ENCODE data around the gene FBXL13. TPM values are rescaled to one million over a fixed set of nuclear protein-coding genes. Genes with fewer than 3 reads are reported as not detected.
"Not testable (repeated sequence)": the region's sequence is repeated elsewhere in the genome, so short reads cannot be mapped to it uniquely, and the experiment has no call there.

Gene FBXL13
- total RNA-seq, 3 donors from 2014 or later (not counting 1 experiment from before 2014, with no cell fraction given): 0.70 to 0.89 (median 0.85) TPM

DNA sequence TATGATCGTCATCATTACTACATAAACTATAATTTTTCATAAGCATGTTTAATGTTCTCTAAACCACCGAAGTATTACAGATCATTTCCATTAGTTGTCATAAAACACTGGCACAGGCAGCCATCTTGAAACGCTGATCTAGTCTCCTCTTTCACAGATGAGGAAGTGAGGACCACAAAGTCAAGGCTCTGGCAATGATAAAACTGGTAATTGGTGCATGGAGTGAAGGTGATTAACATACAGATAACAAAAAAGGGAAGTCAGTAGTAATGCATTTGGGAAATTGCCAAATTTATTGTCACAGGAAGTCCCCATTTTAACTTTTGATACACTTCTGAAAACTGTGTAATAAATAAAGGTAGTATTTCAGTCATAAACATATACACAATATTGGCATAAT, 49.3 kb downstream of the FBXL13 start:
- Mint-ChIP-seq H3K4me3 (no peak overlapping the region), H3K27me3 (ENCODE audit: low read depth in 2 of 2) (peaks cover 0 to 7% of the 10 kb centered on the region in 2 donors), H3K9me3 (peaks cover 3 to 4% of the 10 kb centered on the region in 2 donors), H3K4me1 (no peaks in the 10 kb centered on the region), H3K27ac (no peak overlapping the region), H3K36me3 (no peaks in the 10 kb centered on the region)
- Histone ChIP-seq H3K4me1 (ENCODE audit: control insufficient read depth, insufficient read depth, low read length) (no peaks in the 10 kb centered on the region), H3K36me3 (ENCODE audit: control insufficient read depth, insufficient read depth, low read length) (no peaks in the 10 kb centered on the region), H3K9me3 (ENCODE audit: control insufficient read depth, insufficient read depth, low read length) (no peaks in the 10 kb centered on the region), H3K4me3 (ENCODE audit: low read length) (no peak overlapping the region), H3K27me3 (ENCODE audit: control insufficient read depth, insufficient read depth, low read length) (no peaks in the 10 kb centered on the region), H3K27ac (ENCODE audit: low read length) (no peak overlapping the region)
- 31% methylated on average over 3 of the region's 3 CpGs for WGBS (ENCODE audit: insufficient coverage)
- DNase-seq (no peak), ATAC-seq (no peak)
- intact Hi-C loops (cut with micrococcal nuclease): no loop called here
- TF ChIP-seq, protein P1, sequence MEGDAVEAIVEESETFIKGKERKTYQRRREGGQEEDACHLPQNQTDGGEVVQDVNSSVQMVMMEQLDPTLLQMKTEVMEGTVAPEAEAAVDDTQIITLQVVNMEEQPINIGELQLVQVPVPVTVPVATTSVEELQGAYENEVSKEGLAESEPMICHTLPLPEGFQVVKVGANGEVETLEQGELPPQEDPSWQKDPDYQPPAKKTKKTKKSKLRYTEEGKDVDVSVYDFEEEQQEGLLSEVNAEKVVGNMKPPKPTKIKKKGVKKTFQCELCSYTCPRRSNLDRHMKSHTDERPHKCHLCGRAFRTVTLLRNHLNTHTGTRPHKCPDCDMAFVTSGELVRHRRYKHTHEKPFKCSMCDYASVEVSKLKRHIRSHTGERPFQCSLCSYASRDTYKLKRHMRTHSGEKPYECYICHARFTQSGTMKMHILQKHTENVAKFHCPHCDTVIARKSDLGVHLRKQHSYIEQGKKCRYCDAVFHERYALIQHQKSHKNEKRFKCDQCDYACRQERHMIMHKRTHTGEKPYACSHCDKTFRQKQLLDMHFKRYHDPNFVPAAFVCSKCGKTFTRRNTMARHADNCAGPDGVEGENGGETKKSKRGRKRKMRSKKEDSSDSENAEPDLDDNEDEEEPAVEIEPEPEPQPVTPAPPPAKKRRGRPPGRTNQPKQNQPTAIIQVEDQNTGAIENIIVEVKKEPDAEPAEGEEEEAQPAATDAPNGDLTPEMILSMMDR (IDR thresholded peaks at IDR 0.05): no peak

DNA sequence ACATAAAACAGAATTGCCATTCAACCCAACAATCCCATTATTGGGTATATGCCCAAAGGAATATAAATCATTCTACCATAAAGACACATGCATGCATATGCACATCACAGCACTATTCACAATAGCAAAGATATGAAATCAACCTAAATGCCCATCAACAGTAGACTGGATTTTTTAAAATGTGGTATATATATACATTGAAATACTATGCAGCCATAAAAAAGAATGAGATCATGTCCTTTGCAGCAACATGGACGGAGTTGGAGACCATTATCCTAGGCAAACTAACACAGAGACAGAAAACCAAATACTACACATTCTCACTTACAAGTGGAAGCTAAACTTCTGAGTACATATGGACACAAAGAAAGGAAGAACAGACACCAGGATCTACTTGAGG, 51.0 kb downstream of the FBXL13 start:
- H3K4me3 ChIP-seq (ENCODE audit: low read length); DNase-seq; H3K36me3 Mint-ChIP-seq; H3K4me1 ChIP-seq (ENCODE audit: control insufficient read depth, insufficient read depth, low read length); H3K36me3 ChIP-seq (ENCODE audit: control insufficient read depth, insufficient read depth, low read length); intact Hi-C loops (cut with micrococcal nuclease); ATAC-seq; H3K27ac ChIP-seq (ENCODE audit: low read length); H3K4me1 Mint-ChIP-seq; H3K4me3 Mint-ChIP-seq; H3K9me3 ChIP-seq (ENCODE audit: control insufficient read depth, insufficient read depth, low read length); H3K27ac Mint-ChIP-seq; H3K27me3 ChIP-seq (ENCODE audit: control insufficient read depth, insufficient read depth, low read length); H3K27me3 Mint-ChIP-seq (ENCODE audit: low read depth in 2 of 2); H3K9me3 Mint-ChIP-seq: not testable (repeated sequence)
- no CpG with 5 or more reads among the region's 1 CpG for WGBS (ENCODE audit: insufficient coverage)

DNA sequence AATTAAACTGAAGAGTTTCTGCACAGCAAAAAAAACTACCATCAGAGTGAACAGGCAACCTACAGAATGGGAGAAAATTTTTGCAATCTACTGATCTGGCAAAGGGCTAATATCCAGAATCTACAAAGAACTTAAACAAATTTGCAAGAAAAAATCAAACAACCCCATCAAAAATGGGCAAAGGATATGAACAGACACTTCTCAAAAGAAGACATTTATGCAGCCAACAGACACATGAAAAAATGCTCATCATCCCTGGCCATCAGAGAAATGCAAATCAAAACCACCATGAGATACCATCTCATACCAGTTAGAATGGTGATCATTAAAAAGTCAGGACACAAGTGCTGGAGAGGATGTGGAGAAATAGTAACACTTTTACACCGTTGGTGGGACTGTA, 53.1 kb downstream of the FBXL13 start:
- H3K27me3 Mint-ChIP-seq (ENCODE audit: low read depth in 2 of 2); DNase-seq: not testable (repeated sequence)
- 71% methylated on average over 1 of the region's 1 CpG for WGBS (ENCODE audit: insufficient coverage)

DNA sequence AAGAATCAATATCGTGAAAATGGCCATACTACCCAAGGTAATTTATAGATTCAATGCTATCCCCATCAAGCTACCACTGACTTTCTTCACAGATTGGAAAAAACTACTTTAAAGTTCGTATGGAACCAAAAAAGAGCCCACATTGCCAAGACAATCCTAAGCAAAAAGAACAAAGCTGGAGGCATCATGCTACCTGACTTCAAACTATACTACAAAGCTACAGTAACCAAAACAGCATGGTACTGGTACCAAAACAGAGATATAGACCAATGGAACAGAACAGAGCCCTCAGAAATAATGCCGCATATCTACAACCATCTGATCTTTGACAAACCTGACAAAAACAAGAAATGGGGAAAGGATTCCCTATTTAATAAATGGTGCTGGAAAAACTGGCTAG, 53.7 kb downstream of the FBXL13 start:
- H3K9me3 ChIP-seq (ENCODE audit: control insufficient read depth, insufficient read depth, low read length); H3K4me3 ChIP-seq (ENCODE audit: low read length); H3K4me3 Mint-ChIP-seq; H3K27ac ChIP-seq (ENCODE audit: low read length); H3K27me3 ChIP-seq (ENCODE audit: control insufficient read depth, insufficient read depth, low read length); H3K36me3 Mint-ChIP-seq; intact Hi-C loops (cut with micrococcal nuclease); H3K27ac Mint-ChIP-seq; ATAC-seq; H3K36me3 ChIP-seq (ENCODE audit: control insufficient read depth, insufficient read depth, low read length); H3K4me1 Mint-ChIP-seq; DNase-seq; H3K4me1 ChIP-seq (ENCODE audit: control insufficient read depth, insufficient read depth, low read length); H3K9me3 Mint-ChIP-seq; H3K27me3 Mint-ChIP-seq (ENCODE audit: low read depth in 2 of 2): not testable (repeated sequence)
- no CpG with 5 or more reads among the region's 3 CpGs for WGBS (ENCODE audit: insufficient coverage)

More for the DNA sequence above, 53.1 kb downstream of the FBXL13 start:
- H3K27me3 ChIP-seq (ENCODE audit: control insufficient read depth, insufficient read depth, low read length); H3K27ac Mint-ChIP-seq; H3K36me3 Mint-ChIP-seq; H3K4me3 ChIP-seq (ENCODE audit: low read length); H3K9me3 ChIP-seq (ENCODE audit: control insufficient read depth, insufficient read depth, low read length); H3K9me3 Mint-ChIP-seq; ATAC-seq; H3K27ac ChIP-seq (ENCODE audit: low read length); intact Hi-C loops (cut with micrococcal nuclease); H3K4me1 Mint-ChIP-seq; H3K36me3 ChIP-seq (ENCODE audit: control insufficient read depth, insufficient read depth, low read length); H3K4me1 ChIP-seq (ENCODE audit: control insufficient read depth, insufficient read depth, low read length); H3K4me3 Mint-ChIP-seq: not testable (repeated sequence)

DNA sequence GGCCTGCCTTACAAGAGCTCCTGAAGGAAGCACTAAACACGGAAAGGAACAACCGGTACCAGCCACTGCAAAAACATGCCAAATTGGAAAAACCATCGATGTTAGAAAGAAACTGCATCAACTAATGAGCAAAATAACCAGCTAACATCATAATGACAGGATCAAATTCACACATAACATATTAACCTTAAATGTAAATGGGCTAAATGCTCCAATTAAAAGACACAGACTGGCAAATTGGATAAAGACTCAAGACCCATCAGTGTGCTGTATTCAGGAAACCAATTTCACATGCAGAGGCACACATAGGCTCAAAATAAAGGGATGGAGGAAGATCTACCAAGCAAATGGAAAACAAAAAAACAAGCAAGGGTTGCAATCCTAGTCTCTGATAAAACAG, 56.3 kb downstream of the FBXL13 start:
- H3K9me3 ChIP-seq (ENCODE audit: control insufficient read depth, insufficient read depth, low read length); DNase-seq; H3K9me3 Mint-ChIP-seq; H3K4me1 Mint-ChIP-seq; H3K4me3 ChIP-seq (ENCODE audit: low read length); ATAC-seq; H3K27ac Mint-ChIP-seq; H3K36me3 ChIP-seq (ENCODE audit: control insufficient read depth, insufficient read depth, low read length); H3K27ac ChIP-seq (ENCODE audit: low read length); H3K4me3 Mint-ChIP-seq; H3K27me3 ChIP-seq (ENCODE audit: control insufficient read depth, insufficient read depth, low read length); H3K27me3 Mint-ChIP-seq (ENCODE audit: low read depth in 2 of 2); H3K36me3 Mint-ChIP-seq; H3K4me1 ChIP-seq (ENCODE audit: control insufficient read depth, insufficient read depth, low read length); intact Hi-C loops (cut with micrococcal nuclease): not testable (repeated sequence)
- 91% methylated on average over 3 of the region's 3 CpGs for WGBS (ENCODE audit: insufficient coverage)
